ENCODE results near the gene FAM222B. TPM values are rescaled to one million over a fixed set of nuclear protein-coding genes. Genes with fewer than 3 reads are reported as not detected.
A peak's percentile ranks its signal among the peaks of the same experiment; 100 is the strongest.
"Not testable (repeated sequence)": the region's sequence is repeated elsewhere in the genome, so short reads cannot be mapped to it uniquely, and the experiment has no call there.

FAM222B gene
- total and polyA plus RNA-seq, 12 donors, result 4.9 to 18.3 (median 13.4) TPM

DNA sequence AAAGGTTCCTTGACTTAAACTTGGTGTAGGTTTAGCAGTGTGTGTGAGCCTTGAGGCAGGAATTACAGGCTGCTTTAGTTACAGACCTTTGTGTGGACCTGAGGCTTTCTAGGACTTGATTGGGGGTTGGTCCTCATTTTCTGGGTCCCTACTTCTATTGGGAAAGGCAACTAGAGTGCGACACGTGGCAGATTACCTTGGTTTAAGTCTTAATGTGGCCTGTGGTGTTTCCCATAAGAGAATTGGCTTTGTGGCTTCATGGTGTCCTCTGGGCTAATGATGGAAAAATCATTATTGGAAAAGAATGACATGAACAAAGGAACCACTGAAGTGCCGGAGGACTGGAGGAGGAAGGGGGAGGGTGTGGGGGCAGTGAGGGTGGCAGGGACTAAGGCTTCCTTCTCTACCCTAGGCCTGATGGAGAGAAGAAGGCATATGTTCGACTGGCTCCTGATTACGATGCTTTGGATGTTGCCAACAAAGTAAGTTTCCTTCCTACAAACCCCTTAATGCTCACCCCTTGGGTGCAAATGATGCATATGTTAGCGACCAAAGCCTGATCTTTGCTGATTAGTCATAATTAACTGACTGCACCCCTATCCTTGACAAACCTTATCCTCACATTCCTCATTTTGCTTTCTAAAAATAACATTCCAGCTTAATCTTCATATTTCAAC is 119.3 kb downstream of the FAM222B start:
- intact Hi-C loops (cut with DNase I), result no loop called here
- H3K9me3 ChIP-seq (replicated peaks in 1 of 3), result no peaks in the 10 kb centered on the region
- 71 to 84% (median 79%) methylated on average over 6 of the region's 6 CpGs for WGBS, 4 donors
- H3K4me1 ChIP-seq (replicated peaks in 1 of 2), result peaks cover 38 to 66% of the 10 kb centered on the region in 2 donors
- H3K4me3 ChIP-seq, result no peak overlapping the region
- TF ChIP-seq, protein P1, sequence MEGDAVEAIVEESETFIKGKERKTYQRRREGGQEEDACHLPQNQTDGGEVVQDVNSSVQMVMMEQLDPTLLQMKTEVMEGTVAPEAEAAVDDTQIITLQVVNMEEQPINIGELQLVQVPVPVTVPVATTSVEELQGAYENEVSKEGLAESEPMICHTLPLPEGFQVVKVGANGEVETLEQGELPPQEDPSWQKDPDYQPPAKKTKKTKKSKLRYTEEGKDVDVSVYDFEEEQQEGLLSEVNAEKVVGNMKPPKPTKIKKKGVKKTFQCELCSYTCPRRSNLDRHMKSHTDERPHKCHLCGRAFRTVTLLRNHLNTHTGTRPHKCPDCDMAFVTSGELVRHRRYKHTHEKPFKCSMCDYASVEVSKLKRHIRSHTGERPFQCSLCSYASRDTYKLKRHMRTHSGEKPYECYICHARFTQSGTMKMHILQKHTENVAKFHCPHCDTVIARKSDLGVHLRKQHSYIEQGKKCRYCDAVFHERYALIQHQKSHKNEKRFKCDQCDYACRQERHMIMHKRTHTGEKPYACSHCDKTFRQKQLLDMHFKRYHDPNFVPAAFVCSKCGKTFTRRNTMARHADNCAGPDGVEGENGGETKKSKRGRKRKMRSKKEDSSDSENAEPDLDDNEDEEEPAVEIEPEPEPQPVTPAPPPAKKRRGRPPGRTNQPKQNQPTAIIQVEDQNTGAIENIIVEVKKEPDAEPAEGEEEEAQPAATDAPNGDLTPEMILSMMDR (IDR thresholded peaks at IDR 0.05), result no peak
- TF ChIP-seq POLR2A (IDR thresholded peaks at IDR 0.05), result no peak
- H3K36me3 ChIP-seq (replicated peaks in 1 of 2), result peaks cover 0 to 40% of the 10 kb centered on the region in 2 donors
- H3K27ac ChIP-seq, result no peak overlapping the region
- DNase-seq, result no peak
- H3K27me3 ChIP-seq, result no peaks in the 10 kb centered on the region

DNA sequence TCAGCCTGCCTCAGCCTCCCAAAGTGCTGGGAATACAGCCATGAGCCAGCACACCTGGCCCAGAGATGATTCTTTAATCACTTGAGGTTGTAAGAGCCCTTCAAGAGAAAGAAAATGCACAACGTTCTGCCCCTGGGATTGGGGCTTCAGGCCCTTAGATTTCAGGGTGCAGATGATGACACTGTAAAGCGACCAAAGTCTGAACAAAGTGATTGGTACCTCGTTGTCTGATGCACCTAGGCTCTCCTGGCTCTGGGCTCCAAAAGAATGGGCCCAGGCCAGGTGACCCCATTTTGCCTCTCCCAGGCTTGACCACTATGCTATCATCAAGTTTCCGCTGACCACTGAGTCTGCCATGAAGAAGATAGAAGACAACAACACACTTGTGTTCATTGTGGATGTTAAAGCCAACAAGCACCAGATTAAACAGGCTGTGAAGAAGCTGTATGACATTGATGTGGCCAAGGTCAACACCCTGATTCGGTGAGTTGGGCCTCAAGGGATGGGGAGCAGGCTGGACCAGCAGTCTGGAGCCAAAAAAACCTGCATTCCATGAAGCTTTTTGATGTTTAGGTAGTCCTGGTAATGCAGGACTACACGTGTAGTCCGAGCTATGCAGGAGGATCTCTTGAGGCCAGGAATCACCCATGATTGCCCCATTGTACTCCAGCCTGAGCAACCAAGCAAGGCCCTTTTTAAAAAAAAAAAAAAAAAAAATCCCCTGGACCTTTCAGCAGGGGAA is 120.0 kb downstream of the FAM222B start:
- DNase-seq, result no peak
- WGBS, 4 donors, result 64 to 71% (median 66%) methylated on average over 5 to 7 of the region's 7 CpGs
- H3K36me3 ChIP-seq (replicated peaks in 1 of 2), result peaks cover 0 to 40% of the 10 kb centered on the region in 2 donors
- H3K9me3 ChIP-seq (replicated peaks in 1 of 3), result no peaks in the 10 kb centered on the region
- H3K27ac ChIP-seq, result no peak overlapping the region
- H3K4me3 ChIP-seq, result no peak overlapping the region
- TF ChIP-seq POLR2A (IDR thresholded peaks at IDR 0.05), result no peak
- TF ChIP-seq, protein P1 (IDR thresholded peaks at IDR 0.05), result no peak
- H3K27me3 ChIP-seq, result no peaks in the 10 kb centered on the region
- intact Hi-C loops (cut with DNase I), result no loop called here
- H3K4me1 ChIP-seq (replicated peaks in 1 of 2), result peaks cover 38 to 65% of the 10 kb centered on the region in 2 donors

DNA sequence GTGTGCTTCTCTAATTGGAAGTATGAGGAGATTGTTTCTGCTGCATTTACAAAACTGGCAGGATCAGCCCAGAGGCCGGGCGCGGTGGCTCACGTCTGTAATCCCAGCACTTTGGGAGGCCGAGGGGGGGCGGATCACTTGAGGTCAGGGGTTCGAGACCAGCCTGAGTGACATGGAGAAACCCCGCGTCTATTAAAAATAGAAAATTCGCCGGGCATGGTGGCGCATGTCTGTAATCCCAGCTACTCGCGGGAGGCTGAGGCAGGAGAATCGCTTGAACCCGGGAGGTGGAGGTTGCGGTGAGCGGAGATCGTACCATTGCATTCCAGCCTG is 121.6 kb downstream of the FAM222B start:
- H3K36me3 ChIP-seq (replicated peaks in 1 of 2), result peaks cover 0 to 40% of the 10 kb centered on the region in 2 donors
- H3K27me3 ChIP-seq; H3K9me3 ChIP-seq (replicated peaks in 1 of 3); intact Hi-C loops (cut with DNase I): not testable (repeated sequence)
- H3K4me3 ChIP-seq, result peak overlapping the region in 1 of 4 donors; percentile 91
- peak in 1 of 7 donors; percentile 68 for DNase-seq
- H3K4me1 ChIP-seq (replicated peaks in 1 of 2), result peaks cover 43 to 62% of the 10 kb centered on the region in 2 donors
- peak overlapping the region in 2 of 5 donors; percentile 22 to 26 for H3K27ac ChIP-seq
- WGBS, 4 donors, result 31 to 42% (median 32%) methylated on average over 19 of the region's 19 CpGs

DNA sequence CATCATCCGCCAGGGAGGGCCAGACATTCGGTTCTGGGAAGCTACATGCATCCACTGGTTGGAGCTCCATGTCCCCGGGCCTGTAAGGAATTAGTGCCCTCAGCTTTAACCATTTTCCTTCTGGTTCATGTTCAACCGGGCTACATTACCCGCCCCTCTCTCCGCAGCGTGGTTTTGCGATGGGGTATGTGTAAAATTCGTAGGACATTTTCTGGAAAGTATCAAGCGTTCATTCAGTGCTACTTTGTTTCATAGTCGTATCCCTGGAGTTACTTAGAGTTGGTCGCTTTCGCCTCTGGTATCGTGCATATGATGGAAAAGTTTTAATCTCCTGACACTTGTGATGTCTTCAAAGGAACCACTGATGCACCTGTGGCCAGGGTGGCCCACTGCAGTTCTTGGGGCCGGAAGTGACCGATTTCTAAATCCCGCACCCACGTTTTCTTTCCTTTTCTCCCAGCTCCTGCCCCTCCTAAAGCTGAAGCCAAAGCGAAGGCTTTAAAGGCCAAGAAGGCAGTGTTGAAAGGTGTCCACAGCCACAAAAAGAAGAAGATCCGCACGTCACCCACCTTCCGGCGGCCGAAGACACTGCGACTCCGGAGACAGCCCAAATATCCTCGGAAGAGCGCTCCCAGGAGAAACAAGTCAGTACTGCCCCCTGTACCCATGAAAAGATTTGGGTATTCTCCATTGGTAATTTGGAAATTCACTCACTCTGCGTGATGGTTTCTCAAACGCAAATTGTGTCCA is 122.2 kb downstream of the FAM222B start:
- WGBS, 4 donors, result 2 to 3% (median 3%) methylated on average over 18 to 29 of the region's 30 CpGs
- intact Hi-C loops (cut with DNase I), result no loop called here
- no peaks in the 10 kb centered on the region for H3K9me3 ChIP-seq (replicated peaks in 1 of 3)
- H3K4me1 ChIP-seq (replicated peaks in 1 of 2), result peaks cover 39 to 56% of the 10 kb centered on the region in 2 donors
- TF ChIP-seq, protein P1 (IDR thresholded peaks at IDR 0.05), result peak in 2 of 6 experiments; percentile 18 to 25
- peak in 1 of 2 donors; percentile 6 for TF ChIP-seq POLR2A (IDR thresholded peaks at IDR 0.05)
- peak overlapping the region; percentile 53 to 91 (median 76) for H3K4me3 ChIP-seq
- H3K36me3 ChIP-seq (replicated peaks in 1 of 2), result peaks cover 0 to 40% of the 10 kb centered on the region in 2 donors
- DNase-seq, result no peak
- peak overlapping the region in 4 of 5 donors; percentile 78 to 95 (median 90) for H3K27ac ChIP-seq
- H3K27me3 ChIP-seq, result no peaks in the 10 kb centered on the region
